SU-DHL-6 (cell line): ENCODE measurements around the gene IFRD2.

ENCODE experiments used
- H2AFZ ChIP-seq: fragments of 200-600 bp; sonication (generic); 2 replicates; pipeline ENCODE4 v1.6.1; 2014; ENCODE audit warnings: low read depth, mild to moderate bottlenecking, moderate library complexity, mixed read lengths, antibody characterized with exemption, low read length; ENCODE audit not compliant: severe bottlenecking
- H3F3A ChIP-seq: fragments of 200-600 bp; shearing (Covaris generic); 2 replicates; pipeline ENCODE4 v1.6.0; 2016; ENCODE audit warnings: antibody characterized with exemption, mild to moderate bottlenecking; ENCODE audit not compliant: insufficient read depth
- H3K27ac ChIP-seq: fragments of 200-600 bp; sonication (generic); 2 replicates; pipeline ENCODE4 v1.5.1; 2016; ENCODE audit warnings: low read depth, mild to moderate bottlenecking, low read length, moderate library complexity, mixed read lengths
- H3K27me3 ChIP-seq: fragments of 200-600 bp; sonication (generic), shearing (Covaris generic); 2 replicates; pipeline ENCODE4 v1.6.0; 2014; ENCODE audit warnings: mild to moderate bottlenecking, low read length
- H3K36me3 ChIP-seq: fragments of 200-600 bp; sonication (generic); 2 replicates; pipeline ENCODE4 v1.6.1; 2014; ENCODE audit warnings: mild to moderate bottlenecking, low read length, mixed read lengths
- H3K4me2 ChIP-seq: fragments of 300-600, 200-600 bp; shearing (Covaris generic), sonication (generic); 2 replicates; pipeline ENCODE4 v1.6.0; 2014; ENCODE audit warnings: low read length, low read depth, mild to moderate bottlenecking; ENCODE audit not compliant: poor library complexity, severe bottlenecking
- H3K4me3 ChIP-seq: fragments of 200-600 bp; sonication (generic); 2 replicates; pipeline ENCODE4 v1.5.1; 2014; ENCODE audit warnings: antibody characterized with exemption, low read length, mild to moderate bottlenecking, mixed read lengths; ENCODE audit not compliant: insufficient read depth, poor library complexity, severe bottlenecking
- H3K79me2 ChIP-seq: fragments of 200-600 bp; sonication (generic); 2 replicates; pipeline ENCODE4 v1.6.1; 2014; ENCODE audit warnings: mild to moderate bottlenecking, low read length, moderate library complexity; ENCODE audit not compliant: insufficient read depth
- H3K9ac ChIP-seq: fragments of 200-600 bp; sonication (generic); 2 replicates; pipeline ENCODE4 v1.7.0; 2014; ENCODE audit warnings: mild to moderate bottlenecking, low read length
- H3K9me2 ChIP-seq: fragments of 200-600 bp; sonication (generic); replicated peaks from 2 replicates; pipeline ENCODE4 v1.6.1; 2014; ENCODE audit warnings: low read length; ENCODE audit not compliant: insufficient read depth
- H3K9me3 ChIP-seq: fragments of 200-600 bp; sonication (generic); 2 replicates; pipeline ENCODE4 v1.6.1; 2014; ENCODE audit warnings: low read length, mixed read lengths; ENCODE audit not compliant: insufficient read depth
- H4K20me1 ChIP-seq: fragments of 200-600 bp; sonication (generic); 2 replicates; pipeline ENCODE4 v1.6.1; 2014; ENCODE audit warnings: low read depth, mild to moderate bottlenecking, antibody characterized with exemption, low read length, moderate library complexity, mixed read lengths
- EZH2phosphoT487 ChIP-seq: fragments of 200-600 bp; sonication (generic), shearing (Covaris generic); conservative IDR thresholded peaks from 2 replicates; pipeline ENCODE4 v1.6.1; 2018; ENCODE audit warnings: mild to moderate bottlenecking, antibody characterized with exemption, low read length, moderate library complexity, mixed read lengths
- TF ChIP-seq, protein P1 (sequence below): fragments of 200-600 bp; sonication (generic); IDR thresholded peaks from one replicate; pipeline ENCODE4 v1.5.1; 2017; ENCODE audit warnings: antibody characterized with exemption, mild to moderate bottlenecking, low read length, moderate library complexity; ENCODE audit not compliant: insufficient read depth, poor library complexity, severe bottlenecking

Gene IFRD2

GRCh38 chr3:50279255-50280016 is 12.8 kb downstream of the IFRD2 start:
- no peak overlapping the region for H3K4me2 ChIP-seq
- no peaks in the 10 kb centered on the region for H3K9me2 ChIP-seq
- TF ChIP-seq EZH2phosphoT487: no peak
- TF ChIP-seq, protein P1, sequence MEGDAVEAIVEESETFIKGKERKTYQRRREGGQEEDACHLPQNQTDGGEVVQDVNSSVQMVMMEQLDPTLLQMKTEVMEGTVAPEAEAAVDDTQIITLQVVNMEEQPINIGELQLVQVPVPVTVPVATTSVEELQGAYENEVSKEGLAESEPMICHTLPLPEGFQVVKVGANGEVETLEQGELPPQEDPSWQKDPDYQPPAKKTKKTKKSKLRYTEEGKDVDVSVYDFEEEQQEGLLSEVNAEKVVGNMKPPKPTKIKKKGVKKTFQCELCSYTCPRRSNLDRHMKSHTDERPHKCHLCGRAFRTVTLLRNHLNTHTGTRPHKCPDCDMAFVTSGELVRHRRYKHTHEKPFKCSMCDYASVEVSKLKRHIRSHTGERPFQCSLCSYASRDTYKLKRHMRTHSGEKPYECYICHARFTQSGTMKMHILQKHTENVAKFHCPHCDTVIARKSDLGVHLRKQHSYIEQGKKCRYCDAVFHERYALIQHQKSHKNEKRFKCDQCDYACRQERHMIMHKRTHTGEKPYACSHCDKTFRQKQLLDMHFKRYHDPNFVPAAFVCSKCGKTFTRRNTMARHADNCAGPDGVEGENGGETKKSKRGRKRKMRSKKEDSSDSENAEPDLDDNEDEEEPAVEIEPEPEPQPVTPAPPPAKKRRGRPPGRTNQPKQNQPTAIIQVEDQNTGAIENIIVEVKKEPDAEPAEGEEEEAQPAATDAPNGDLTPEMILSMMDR: no peak
- H4K20me1 ChIP-seq: no peaks in the 10 kb centered on the region
- H3K27me3 ChIP-seq: no peaks in the 10 kb centered on the region
- no peak overlapping the region for H2AFZ ChIP-seq
- no peaks in the 10 kb centered on the region for H3F3A ChIP-seq
- H3K4me3 ChIP-seq: no peak overlapping the region
- no peak overlapping the region for H3K9ac ChIP-seq
- no peaks in the 10 kb centered on the region for H3K36me3 ChIP-seq
- H3K27ac ChIP-seq: no peak overlapping the region
- no peaks in the 10 kb centered on the region for H3K9me3 ChIP-seq
- no peaks in the 10 kb centered on the region for H3K79me2 ChIP-seq

DNA sequence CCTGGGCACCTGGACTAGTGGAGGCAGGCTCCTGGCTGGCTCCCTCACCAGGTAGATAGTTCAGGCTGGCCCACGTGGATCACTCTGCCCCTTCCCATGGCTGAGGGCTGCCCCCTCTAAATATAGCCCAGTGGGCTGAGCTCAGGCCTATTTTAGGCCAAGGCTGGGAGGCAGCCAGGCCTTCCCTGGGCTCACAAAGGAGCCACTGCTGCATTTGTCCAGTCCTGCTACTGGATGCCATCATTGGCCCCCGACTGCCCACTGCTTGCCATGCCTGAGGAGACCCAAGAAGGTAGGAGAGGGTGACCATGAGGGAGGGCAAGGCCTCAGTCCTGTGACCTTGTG is 13.4 kb downstream of the IFRD2 start, which contains the start of gene LSMEM2:
Gene LSMEM2 (plus strand): TSS at position 208 of the 345 bp plus-strand sequence. CDS start 27 bp downstream, at position 235.
- Histone ChIP-seq H4K20me1 (no peaks in the 10 kb centered on the region), H3K9ac (no peak within 1 kb of the TSS), H3K27me3 (no peaks in the 10 kb centered on the region), H3K9me3 (no peaks in the 10 kb centered on the region), H3K9me2 (no peaks in the 10 kb centered on the region), H3F3A (no peaks in the 10 kb centered on the region), H3K4me3 (no peak within 1 kb of the TSS), H3K79me2 (no peaks in the 10 kb centered on the region), H3K36me3 (no peaks in the 10 kb centered on the region), H3K4me2 (no peak within 1 kb of the TSS), H3K27ac (no peak within 1 kb of the TSS), H2AFZ (no peak within 1 kb of the TSS)
- no peak for TF ChIP-seq EZH2phosphoT487

DNA sequence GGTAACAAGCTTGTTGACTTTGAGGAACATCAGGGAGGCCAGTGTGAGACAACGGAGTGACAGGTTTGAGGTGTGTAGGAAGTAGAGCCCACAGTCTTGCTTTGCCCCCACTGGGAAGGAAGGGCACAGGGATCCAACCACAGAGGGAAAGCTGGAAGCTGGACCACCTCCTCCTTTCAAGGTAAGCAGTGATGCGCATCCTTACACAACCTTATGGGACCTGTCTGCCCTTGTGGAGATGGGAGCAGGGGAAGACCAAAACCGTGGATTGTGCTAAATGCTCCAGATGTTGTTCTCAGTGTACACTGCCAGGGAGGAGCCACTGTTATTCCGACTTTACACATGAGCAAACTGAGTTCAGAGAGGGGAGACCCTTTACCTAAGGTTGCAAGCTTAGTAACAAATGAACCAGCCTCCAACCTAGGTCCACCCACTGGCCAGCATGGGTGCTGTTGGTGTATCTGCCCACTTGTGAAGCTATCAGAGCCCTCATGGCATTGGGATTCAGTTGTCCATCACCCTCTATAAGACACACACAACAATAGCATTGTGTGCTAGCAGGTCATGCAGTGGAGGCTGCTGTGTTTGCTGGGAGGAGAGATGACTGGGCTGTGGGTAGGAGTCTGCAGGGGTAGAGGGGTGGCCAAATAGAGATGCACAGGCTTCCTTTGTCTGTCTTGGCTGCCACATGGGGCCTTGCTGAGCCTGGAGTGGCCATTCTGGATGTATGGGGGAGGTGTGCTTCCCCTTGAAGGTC is 13.9 kb downstream of the IFRD2 start:
- H2AFZ ChIP-seq: no peak overlapping the region
- H3K9ac ChIP-seq: no peak overlapping the region
- H3K36me3 ChIP-seq: no peaks in the 10 kb centered on the region
- no peak overlapping the region for H3K27ac ChIP-seq
- H4K20me1 ChIP-seq: no peaks in the 10 kb centered on the region
- H3K4me3 ChIP-seq: no peak overlapping the region
- H3K79me2 ChIP-seq: no peaks in the 10 kb centered on the region
- H3K9me2 ChIP-seq: no peaks in the 10 kb centered on the region
- H3K9me3 ChIP-seq: no peaks in the 10 kb centered on the region
- TF ChIP-seq EZH2phosphoT487: no peak
- TF ChIP-seq, protein P1: no peak
- no peaks in the 10 kb centered on the region for H3K27me3 ChIP-seq
- H3F3A ChIP-seq: no peaks in the 10 kb centered on the region
- no peak overlapping the region for H3K4me2 ChIP-seq

DNA sequence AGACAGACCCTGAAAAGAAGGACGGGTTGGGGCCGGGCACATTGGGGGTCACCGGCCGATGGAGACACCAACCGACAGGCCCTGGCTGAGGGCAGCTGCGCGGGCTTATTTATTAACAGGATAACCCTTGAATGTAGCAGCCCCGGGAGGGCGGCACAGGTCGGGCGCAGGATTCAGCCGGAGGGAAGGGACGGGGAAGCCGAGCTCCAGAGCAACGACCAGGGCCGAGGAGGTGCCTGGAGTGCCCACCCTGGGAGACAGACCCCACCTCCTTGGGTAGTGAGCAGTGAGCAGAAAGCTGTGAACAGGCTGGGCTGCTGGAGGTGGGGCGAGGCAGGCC is 15.5 kb downstream of the IFRD2 start:
- no peaks in the 10 kb centered on the region for H4K20me1 ChIP-seq
- no peaks in the 10 kb centered on the region for H3K36me3 ChIP-seq
- no peaks in the 10 kb centered on the region for H3F3A ChIP-seq
- no peaks in the 10 kb centered on the region for H3K9me2 ChIP-seq
- H2AFZ ChIP-seq: no peak overlapping the region
- H3K79me2 ChIP-seq: no peaks in the 10 kb centered on the region
- H3K27me3 ChIP-seq: no peaks in the 10 kb centered on the region
- H3K9ac ChIP-seq: no peak overlapping the region
- TF ChIP-seq, protein P1: no peak
- no peak for TF ChIP-seq EZH2phosphoT487
- no peak overlapping the region for H3K27ac ChIP-seq
- no peak overlapping the region for H3K4me3 ChIP-seq
- no peak overlapping the region for H3K4me2 ChIP-seq
- no peaks in the 10 kb centered on the region for H3K9me3 ChIP-seq
